Brain microvascular endothelial cell (primary cell): ENCODE data around the gene ST8SIA2.
"Not testable (repeated sequence)": the region's sequence is repeated elsewhere in the genome, so short reads cannot be mapped to it uniquely, and the experiment has no call there.

Source experiments
- DNase-seq: peaks from one replicate; pipeline ENCODE4 v3.0.0-alpha.2; 2020
- H3K27ac ChIP-seq: fragments of 250-450 bp; sonication (Bioruptor Pico); 2 replicates; pipeline ENCODE4 v1.5.1; 2020; ENCODE audit warnings: mild to moderate bottlenecking, moderate library complexity
- H3K27me3 ChIP-seq: fragments of 250-450 bp; sonication (Bioruptor Pico); replicated peaks from 2 replicates; pipeline ENCODE4 v1.5.1; 2020; ENCODE audit warnings: mild to moderate bottlenecking
- H3K36me3 ChIP-seq: fragments of 250-450 bp; sonication (Bioruptor Pico); replicated peaks from 2 replicates; pipeline ENCODE4 v1.5.1; 2020; ENCODE audit warnings: mild to moderate bottlenecking
- H3K4me3 ChIP-seq: 2 replicates; pipeline ENCODE4 v1.5.1; 2011; ENCODE audit warnings: low read depth, mild to moderate bottlenecking, control low read depth, low read length, moderate library complexity
- in situ Hi-C: cut with HindIII; loops from 2 replicates; pipeline ENCODE4 v1.10.0; 2017; ENCODE audit warnings: low sequenced_read_pairs, low pct_ligation_motif_present
- TF ChIP-seq, protein P1 (sequence below): IDR thresholded peaks from 2 replicates; pipeline ENCODE4 v1.5.1; 2011; ENCODE audit warnings: low read depth, mild to moderate bottlenecking, moderate library complexity, low read length, control low read depth, inconsistent platforms; ENCODE audit errors: missing control alignments

ST8SIA2 gene

DNA sequence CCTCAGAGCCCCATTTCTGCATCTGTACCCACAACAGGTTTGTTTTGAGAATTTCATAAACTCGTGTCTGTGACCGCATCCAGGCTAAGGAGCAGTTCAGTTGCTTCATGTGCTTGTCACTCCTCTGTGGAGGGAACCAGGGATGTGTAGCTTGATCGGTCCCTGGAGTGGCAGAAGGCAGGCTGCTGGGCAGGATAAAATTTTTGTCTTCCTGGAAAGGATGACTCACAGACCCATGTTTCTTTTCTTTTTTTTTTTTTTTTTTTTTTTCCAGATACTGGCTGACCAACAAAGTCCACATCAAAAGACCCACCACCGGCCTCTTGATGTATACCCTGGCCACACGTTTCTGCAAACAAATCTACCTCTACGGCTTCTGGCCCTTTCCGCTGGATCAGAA lies 70.1 kb downstream of the ST8SIA2 start:
- TF ChIP-seq, protein P1, sequence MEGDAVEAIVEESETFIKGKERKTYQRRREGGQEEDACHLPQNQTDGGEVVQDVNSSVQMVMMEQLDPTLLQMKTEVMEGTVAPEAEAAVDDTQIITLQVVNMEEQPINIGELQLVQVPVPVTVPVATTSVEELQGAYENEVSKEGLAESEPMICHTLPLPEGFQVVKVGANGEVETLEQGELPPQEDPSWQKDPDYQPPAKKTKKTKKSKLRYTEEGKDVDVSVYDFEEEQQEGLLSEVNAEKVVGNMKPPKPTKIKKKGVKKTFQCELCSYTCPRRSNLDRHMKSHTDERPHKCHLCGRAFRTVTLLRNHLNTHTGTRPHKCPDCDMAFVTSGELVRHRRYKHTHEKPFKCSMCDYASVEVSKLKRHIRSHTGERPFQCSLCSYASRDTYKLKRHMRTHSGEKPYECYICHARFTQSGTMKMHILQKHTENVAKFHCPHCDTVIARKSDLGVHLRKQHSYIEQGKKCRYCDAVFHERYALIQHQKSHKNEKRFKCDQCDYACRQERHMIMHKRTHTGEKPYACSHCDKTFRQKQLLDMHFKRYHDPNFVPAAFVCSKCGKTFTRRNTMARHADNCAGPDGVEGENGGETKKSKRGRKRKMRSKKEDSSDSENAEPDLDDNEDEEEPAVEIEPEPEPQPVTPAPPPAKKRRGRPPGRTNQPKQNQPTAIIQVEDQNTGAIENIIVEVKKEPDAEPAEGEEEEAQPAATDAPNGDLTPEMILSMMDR: no peak
- no peak overlapping the region for H3K4me3 ChIP-seq
- no peak overlapping the region for H3K27ac ChIP-seq
- in situ Hi-C loops: no loop called here
- no peak for DNase-seq
- H3K27me3 ChIP-seq: no peaks in the 10 kb centered on the region
- no peaks in the 10 kb centered on the region for H3K36me3 ChIP-seq

DNA sequence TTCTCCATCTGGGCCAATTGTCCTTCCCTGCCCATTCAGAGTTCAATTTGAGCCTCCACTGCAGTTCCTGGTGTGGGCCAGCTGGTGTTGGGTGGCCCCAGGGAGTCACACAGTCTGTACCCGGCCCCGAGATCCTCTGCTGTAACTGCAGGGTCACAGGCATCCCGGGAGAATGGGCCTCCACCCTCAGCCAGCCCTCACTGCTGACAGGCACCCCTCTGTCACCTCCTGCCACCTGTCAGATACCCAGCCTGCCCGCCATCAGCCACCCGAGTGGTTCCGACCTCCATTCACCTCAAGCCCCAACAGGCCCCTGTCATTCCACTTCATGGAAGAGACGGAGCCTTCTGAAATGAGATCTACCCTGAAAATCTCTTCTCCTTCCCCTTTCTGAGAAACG lies 73.2 kb downstream of the ST8SIA2 start:
- Histone ChIP-seq H3K4me3 (no peak overlapping the region), H3K36me3 (no peaks in the 10 kb centered on the region), H3K27ac (no peak overlapping the region), H3K27me3 (no peaks in the 10 kb centered on the region)
- DNase-seq: no peak
- in situ Hi-C loops: no loop called here
- TF ChIP-seq, protein P1: no peak

DNA sequence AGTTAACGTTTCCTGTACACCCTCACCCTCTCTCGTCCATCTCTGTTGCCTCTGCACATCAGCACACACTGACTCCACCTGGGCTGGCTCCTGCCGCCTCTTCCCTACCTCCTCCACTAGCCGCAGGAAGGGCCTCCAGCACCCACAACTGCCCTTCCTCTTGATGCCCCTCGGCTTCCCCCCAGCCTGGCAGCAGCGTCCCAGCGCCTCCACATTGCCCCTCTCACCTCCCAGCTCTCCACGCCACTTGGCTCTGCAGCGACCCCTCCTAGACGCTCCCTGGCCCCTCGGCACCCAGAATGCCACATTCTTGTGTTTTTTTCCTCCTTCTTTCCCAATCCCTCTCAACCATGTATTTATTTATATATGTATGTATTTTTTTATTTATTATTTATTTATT lies 73.6 kb downstream of the ST8SIA2 start:
- in situ Hi-C loops: no loop called here
- H3K27me3 ChIP-seq: no peaks in the 10 kb centered on the region
- H3K27ac ChIP-seq: no peak overlapping the region
- no peak overlapping the region for H3K4me3 ChIP-seq
- H3K36me3 ChIP-seq: no peaks in the 10 kb centered on the region
- no peak for DNase-seq
- TF ChIP-seq, protein P1: no peak

DNA sequence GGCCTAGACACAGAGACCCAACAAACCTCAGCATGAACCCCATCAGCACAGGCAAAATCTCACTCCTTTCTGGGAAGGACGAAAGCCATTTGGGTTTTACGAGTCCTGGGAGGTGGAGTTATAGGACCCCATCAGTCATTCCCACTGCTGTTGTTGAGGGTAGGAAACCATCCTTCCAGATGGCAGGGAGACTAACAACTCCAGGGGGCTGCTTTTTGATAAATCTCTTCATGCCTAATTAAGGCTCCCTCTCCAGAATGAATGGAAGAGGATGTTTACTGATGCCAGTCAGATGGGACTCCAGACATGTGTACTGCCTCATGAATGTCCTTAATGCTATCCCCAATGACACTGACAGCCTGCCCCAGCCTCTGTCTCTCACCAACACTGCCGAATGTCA lies 75.3 kb downstream of the ST8SIA2 start:
- DNase-seq: no peak
- H3K27ac ChIP-seq: no peak overlapping the region
- no peak overlapping the region for H3K4me3 ChIP-seq
- H3K36me3 ChIP-seq: no peaks in the 10 kb centered on the region
- H3K27me3 ChIP-seq: no peaks in the 10 kb centered on the region
- TF ChIP-seq, protein P1: no peak
- in situ Hi-C loops: no loop called here

DNA sequence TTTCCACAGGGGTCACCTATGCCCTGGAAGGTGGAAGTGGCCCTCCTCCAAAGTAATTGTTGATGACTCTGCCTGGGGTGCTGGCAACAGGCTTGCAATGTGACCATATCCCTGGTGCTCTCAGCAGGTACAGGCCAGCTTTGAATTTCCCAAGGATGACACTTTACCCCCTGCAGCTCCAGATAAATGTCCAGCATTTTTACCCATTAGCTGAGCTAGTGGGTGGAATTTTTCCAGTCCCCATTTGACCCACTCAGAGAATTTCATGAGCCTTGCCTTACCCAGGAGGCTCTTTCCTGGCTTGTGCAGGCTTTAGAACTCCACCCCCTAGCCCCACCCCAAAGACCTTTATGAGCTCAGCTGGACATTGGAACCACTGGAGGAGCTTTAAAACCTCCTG lies 77.6 kb downstream of the ST8SIA2 start:
- no peak overlapping the region for H3K27ac ChIP-seq
- TF ChIP-seq, protein P1: no peak
- no peak overlapping the region for H3K4me3 ChIP-seq
- H3K27me3 ChIP-seq: no peaks in the 10 kb centered on the region
- no peak for DNase-seq
- H3K36me3 ChIP-seq: no peaks in the 10 kb centered on the region
- in situ Hi-C loops: no loop called here

DNA sequence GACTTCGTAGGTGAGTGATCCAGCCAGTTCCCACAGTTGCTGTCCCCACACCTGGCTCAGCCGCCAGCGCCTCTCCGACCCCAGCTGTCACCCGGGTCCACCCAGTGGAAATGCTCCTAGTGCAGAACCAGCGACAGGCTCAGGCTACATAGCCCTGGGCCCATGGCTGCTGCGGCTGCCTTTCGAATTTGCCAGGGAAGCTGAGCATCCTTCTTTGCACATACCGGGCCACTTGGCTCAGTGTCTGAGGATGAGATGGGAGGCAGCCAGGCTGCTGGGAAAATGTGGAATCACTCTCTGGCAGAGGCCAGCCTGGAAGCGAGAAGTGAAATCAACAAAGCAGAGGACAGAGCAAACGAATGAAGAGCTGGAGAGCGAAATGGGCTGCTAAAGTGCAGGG lies 80.1 kb downstream of the ST8SIA2 start:
- Histone ChIP-seq H3K27me3 (no peaks in the 10 kb centered on the region), H3K27ac (no peak overlapping the region), H3K4me3 (no peak overlapping the region), H3K36me3 (no peaks in the 10 kb centered on the region)
- in situ Hi-C loops: no loop called here
- no peak for DNase-seq
- TF ChIP-seq, protein P1: no peak

DNA sequence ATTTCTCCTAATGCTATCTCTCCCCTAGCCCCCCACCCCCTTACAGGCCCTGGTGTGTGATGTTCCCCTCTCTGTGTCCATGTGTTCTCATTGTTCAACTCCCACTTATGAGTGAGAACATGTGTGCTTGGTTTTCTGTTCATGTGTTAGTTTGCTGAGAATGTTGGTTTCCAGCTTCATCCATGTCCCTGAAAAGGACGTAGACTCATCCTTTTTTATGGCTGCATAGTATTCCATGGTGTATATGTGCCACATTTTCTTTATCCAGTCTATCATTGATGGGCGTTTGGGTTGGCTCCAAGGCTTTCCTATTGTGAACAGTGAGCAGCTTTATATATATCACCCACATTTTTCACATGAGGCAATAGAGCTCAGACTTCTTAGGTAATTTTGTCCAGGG lies 86.0 kb downstream of the ST8SIA2 start:
- H3K27me3 ChIP-seq, DNase-seq, H3K36me3 ChIP-seq, H3K27ac ChIP-seq, H3K4me3 ChIP-seq, in situ Hi-C loops: not testable (repeated sequence)
